ENCODE data around the gene RNF148. TPM values are rescaled to one million over a fixed set of nuclear protein-coding genes. Genes with fewer than 3 reads are reported as not detected.
"Not testable (repeated sequence)": the region's sequence is repeated elsewhere in the genome, so short reads cannot be mapped to it uniquely, and the experiment has no call there.

Gene RNF148
- total RNA-seq, 1 donor from 2014 or later = not detected

- ATAC-seq = no peak
These were observed 13.2 kb downstream of the RNF148 start for GRCh38 chr7:122689346-122690109.

- no peak for ATAC-seq
These were observed 14.2 kb downstream of the RNF148 start for GRCh38 chr7:122688400-122688998.

- ATAC-seq = no peak
These were observed 16.3 kb downstream of the RNF148 start for GRCh38 chr7:122686360-122686878.

DNA sequence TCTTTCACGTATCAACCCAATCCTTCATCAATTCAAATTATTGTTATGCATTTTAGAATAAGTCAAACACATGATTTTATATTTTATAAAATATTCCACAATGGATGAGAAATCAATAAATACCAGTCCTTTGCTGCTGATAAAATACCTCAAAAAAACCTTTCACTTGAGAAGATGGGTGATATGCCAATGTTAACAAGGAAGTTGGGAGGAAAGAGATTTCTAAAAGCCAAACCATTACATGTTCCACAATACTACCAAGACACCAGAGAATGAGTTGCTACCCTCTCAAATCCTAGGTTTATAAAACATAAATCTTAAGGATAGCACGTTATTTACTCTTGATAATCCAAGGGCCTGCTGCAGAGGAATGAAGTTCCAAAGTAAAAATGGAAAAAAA lies 18.2 kb downstream of the RNF148 start:
- ATAC-seq = no peak

- ATAC-seq = no peak
These were observed 19.7 kb downstream of the RNF148 start for GRCh38 chr7:122682815-122683550.

GRCh38 chr7:122681186-122681585 lies 21.5 kb downstream of the RNF148 start:
- not testable (repeated sequence) for ATAC-seq

GRCh38 chr7:122679813-122680212 lies 22.9 kb downstream of the RNF148 start:
- no peak for ATAC-seq

GRCh38 chr7:122679269-122679709 lies 23.4 kb downstream of the RNF148 start:
- ATAC-seq = not testable (repeated sequence)

DNA sequence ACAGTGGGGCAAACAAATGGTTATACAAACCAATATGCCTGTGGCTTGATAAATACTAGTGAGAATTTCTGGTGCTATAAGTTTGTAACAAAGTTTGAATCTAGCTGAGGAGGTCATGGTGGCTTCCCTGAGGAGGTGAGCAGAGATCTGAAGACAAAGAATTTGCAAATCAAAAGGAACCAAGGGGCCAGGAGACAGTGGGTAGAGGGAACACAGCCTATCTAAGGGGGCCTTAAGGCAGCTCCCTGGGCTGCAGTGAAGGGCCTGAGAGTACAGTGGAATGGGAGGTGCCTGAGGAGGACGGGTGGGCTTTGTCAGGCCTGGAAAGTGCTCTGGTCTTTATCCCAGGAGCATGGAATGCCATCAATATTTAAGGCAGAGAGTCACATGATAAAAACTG lies 25.6 kb downstream of the RNF148 start:
- no peak for ATAC-seq

DNA sequence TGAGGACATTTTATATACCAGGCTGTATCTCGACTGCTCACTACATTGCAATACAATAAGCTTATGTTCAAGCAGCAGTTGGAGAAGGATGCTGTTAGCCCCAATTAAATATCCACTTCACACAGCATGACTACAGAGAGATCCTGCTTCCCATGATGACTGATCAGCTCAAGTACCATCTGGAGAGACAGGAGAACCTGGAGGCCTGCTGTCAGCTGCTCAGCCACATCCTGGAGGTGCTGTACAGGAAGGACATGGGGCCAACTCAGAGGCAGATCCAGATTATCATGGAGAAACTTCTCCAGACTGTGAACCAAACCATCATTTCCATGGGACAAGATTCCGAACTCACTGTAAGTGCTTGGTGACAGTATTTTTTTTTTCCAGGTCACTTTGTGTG lies 26.3 kb downstream of the RNF148 start:
- ATAC-seq = no peak

- no peak for ATAC-seq
These were observed 27.1 kb downstream of the RNF148 start for GRCh38 chr7:122675621-122676020.

- ATAC-seq = no peak
These were observed 27.7 kb downstream of the RNF148 start for GRCh38 chr7:122675011-122675410.

DNA sequence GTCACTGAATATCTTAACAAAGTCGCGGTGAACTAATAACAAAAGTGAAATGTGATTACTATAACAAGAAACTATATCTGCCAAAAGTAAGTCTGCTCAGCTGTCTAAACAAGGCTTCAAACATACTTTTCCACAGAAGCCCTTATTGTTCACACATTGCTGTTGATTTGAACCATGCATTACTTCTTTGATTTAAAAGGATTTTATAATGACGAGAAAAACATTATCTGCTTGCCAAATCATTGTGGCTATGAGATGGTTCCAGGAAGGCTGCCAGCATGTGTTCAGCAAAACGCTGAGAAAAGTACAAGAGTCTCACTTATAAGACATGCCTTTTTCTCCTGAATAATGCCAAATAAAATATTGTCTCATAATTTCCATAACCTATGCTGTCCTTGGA lies 28.2 kb downstream of the RNF148 start:
- ATAC-seq = no peak

DNA sequence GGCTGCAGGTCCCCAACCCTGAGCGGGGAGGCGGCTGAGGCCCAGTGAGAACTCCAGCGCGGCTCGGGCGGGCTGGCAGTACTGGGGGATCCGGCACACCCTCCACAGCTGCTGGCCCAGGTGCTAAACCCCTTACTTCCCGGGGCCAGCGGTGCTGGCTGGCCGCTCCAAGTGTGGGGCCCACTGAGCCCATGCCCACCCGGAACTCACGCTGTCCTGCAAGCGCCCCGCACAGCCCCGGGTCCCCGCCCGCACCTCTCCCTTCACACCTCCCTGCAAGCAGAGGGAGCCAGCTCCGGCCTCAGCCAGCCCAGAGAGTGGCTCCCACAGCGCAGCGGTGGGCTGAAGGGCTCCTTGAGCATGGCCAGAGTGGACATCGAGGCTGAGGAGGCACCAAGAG lies 28.8 kb downstream of the RNF148 start:
- ATAC-seq = no peak

- ATAC-seq = no peak
These were observed 30.2 kb downstream of the RNF148 start for GRCh38 chr7:122672536-122672935.

DNA sequence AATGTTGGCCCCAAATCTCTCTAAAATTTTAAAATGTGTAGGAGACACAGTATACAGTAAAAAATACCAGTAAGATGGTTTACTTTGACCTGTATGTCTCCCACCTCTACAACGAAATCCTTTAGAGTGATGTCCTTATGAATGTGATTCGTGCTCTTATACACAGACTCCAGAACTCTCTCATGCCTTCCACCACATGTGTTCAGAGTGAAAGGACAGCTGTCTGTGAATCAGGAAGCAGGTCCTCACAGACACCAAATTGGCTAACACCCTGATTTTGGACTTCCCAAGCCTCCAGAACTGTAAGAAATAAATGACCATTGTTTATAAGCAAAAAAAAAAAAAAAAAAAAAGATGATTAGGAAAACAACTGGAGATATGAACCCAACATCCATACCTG lies 39.0 kb downstream of the RNF148 start:
- no peak for ATAC-seq

GRCh38 chr7:122658856-122659255 lies 43.9 kb downstream of the RNF148 start:
- no peak for ATAC-seq

DNA sequence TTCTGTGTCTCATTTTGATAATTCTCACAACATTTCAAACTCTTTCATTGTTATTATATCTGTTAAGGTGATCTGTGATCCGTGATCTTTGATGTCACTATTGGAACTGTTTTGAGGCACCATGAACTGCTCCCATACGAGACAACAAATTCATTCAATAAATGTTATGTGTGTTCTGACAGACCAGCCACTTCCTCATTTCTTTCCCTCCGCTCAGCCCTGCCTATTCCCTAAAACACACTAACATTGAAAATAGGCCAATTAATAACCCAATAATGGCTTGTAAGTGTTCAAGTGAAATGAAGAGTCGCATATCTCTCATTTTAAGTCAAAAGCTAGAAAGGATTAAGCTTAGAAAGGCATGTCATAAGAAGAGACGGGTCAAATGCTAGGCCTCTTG lies 49.0 kb downstream of the RNF148 start:
- ATAC-seq = no peak

GRCh38 chr7:122652876-122653275 lies 49.8 kb downstream of the RNF148 start:
- no peak for ATAC-seq

Measured in esophagus mucosa (tissue), 1 donor.